PC-9 (cell line): Measurements from ENCODE around the gene MOSPD2. TPM values are rescaled to one million over a fixed set of nuclear protein-coding genes. Genes with fewer than 3 reads are reported as not detected.

Experiments
- BruUV-seq: library from RNA; stranded (reverse); fragments of 400-500 nt; replicated peaks from 2 replicates; lab custom pipeline; 2021; lab: Mats Ljungman, UMichigan
- CTCF ChIA-PET: fragments of 300-600 bp; sonication (Branson Sonifier 250); formaldehyde crosslinking; loops from one replicate; lab custom pipeline; 2022; ENCODE audit warnings: antibody characterized with exemption; lab: Charles Lee
- POLR2A ChIA-PET: fragments of 300-600 bp; sonication (Branson Sonifier 250); formaldehyde crosslinking; loops from one replicate; lab custom pipeline; 2022; ENCODE audit warnings: antibody characterized with exemption; ENCODE audit not compliant: unreplicated experiment; lab: Charles Lee
- DNase-seq, 2 experiments: peaks; one replicate each; pipeline versions ENCODE4 v3.0.0 to v3.0.0-alpha.2; 2015 to 2022; ENCODE audit warnings: mixed read lengths in 1 of 2
- H2AFZ ChIP-seq: fragments of 200-600 bp; sonication (generic); 2 replicates; pipeline ENCODE4 v1.8.1; 2017; ENCODE audit warnings: antibody characterized with exemption
- H3F3A ChIP-seq: fragments of 200-600 bp; sonication (generic); 2 replicates; pipeline ENCODE4 v1.8.1; 2017; ENCODE audit warnings: antibody characterized with exemption, mild to moderate bottlenecking, low read depth; ENCODE audit not compliant: insufficient read depth
- H3K27ac ChIP-seq: fragments of 200-600 bp; sonication (generic); 2 replicates; pipeline ENCODE4 v1.6.1; 2016; ENCODE audit warnings: mixed run types
- H3K27me3 ChIP-seq: fragments of 200-600 bp; sonication (generic); 2 replicates; pipeline ENCODE4 v1.6.1; 2016; ENCODE audit warnings: low read depth, mixed run types; ENCODE audit not compliant: insufficient read depth
- H3K36me3 ChIP-seq: fragments of 200-600 bp; sonication (generic); 2 replicates; pipeline ENCODE4 v1.6.1; 2016; ENCODE audit warnings: low read depth, mixed run types
- H3K4me1 ChIP-seq: fragments of 200-600 bp; sonication (generic); replicated peaks from 2 replicates; pipeline ENCODE4 v1.6.1; 2016; ENCODE audit warnings: mixed run types; ENCODE audit not compliant: insufficient read depth
- H3K4me2 ChIP-seq: fragments of 200-600 bp; sonication (generic); 2 replicates; pipeline ENCODE4 v1.6.1; 2017; ENCODE audit warnings: mixed run types
- H3K4me3 ChIP-seq: fragments of 200-600 bp; sonication (generic); 2 replicates; pipeline ENCODE4 v1.6.1; 2016; ENCODE audit warnings: mixed run types
- H3K79me2 ChIP-seq: fragments of 200-600 bp; sonication (generic); 2 replicates; pipeline ENCODE4 v1.6.1; 2017; ENCODE audit warnings: low read depth, mixed run types
- H3K9me2 ChIP-seq: fragments of 200-600 bp; sonication (generic); 2 replicates; pipeline ENCODE4 v1.8.1; 2017; ENCODE audit warnings: mild to moderate bottlenecking; ENCODE audit not compliant: insufficient read depth
- H3K9me3 ChIP-seq: fragments of 200-600 bp; sonication (generic); 2 replicates; pipeline ENCODE4 v1.8.1; 2016; ENCODE audit warnings: low read depth; ENCODE audit not compliant: insufficient read depth
- H4K20me1 ChIP-seq: fragments of 200-600 bp; sonication (generic); 2 replicates; pipeline ENCODE4 v1.8.1; 2017; ENCODE audit not compliant: insufficient read depth
- CTCF ChIP-seq: fragments of 200-600 bp; sonication (generic); conservative IDR thresholded peaks from 2 replicates; pipeline ENCODE4 v1.6.1; 2017; ENCODE audit warnings: mixed run types, antibody characterized with exemption, mild to moderate bottlenecking, moderate library complexity
- EZH2 ChIP-seq: fragments of 200-600 bp; sonication (generic); IDR thresholded peaks from 2 replicates; pipeline ENCODE4 v1.8.0; 2017; ENCODE audit warnings: antibody characterized with exemption, low read depth
- intact Hi-C: fragments of 100-400 bp; cut with micrococcal nuclease; formaldehyde crosslinking; loops from one replicate; pipeline ENCODE4 v1.10.0; 2022; ENCODE audit not compliant: unreplicated experiment
- total RNA-seq: library from RNA; stranded (reverse); gene quantifications from 2 replicates; pipeline ENCODE4 v1.2.3, GENCODE V29; 2021

MOSPD2 gene
- total RNA-seq, 1 experiment from 2014 or later = 19.4 TPM

- Histone ChIP-seq H3K9me3 (no peaks in the 10 kb centered on the region), H4K20me1 (no peaks in the 10 kb centered on the region), H2AFZ (no peak overlapping the region), H3K4me1 (no peaks in the 10 kb centered on the region), H3K9me2 (no peaks in the 10 kb centered on the region), H3K36me3 (peaks cover 7% of the 10 kb centered on the region), H3K4me2 (no peak overlapping the region), H3K79me2 (no peaks in the 10 kb centered on the region), H3K4me3 (no peak overlapping the region), H3K27me3 (no peaks in the 10 kb centered on the region), H3K27ac (no peak overlapping the region), H3F3A (no peaks in the 10 kb centered on the region)
- ChIA-PET POLR2A (no interaction called here), CTCF (no interaction called here)
- TF ChIP-seq CTCF (no peak), EZH2 (no peak)
- intact Hi-C loops = no loop called here
- no peak for DNase-seq
- no TSS peak for BruUV-seq
Measured at GRCh38 chrX:14915596-14915995, 42.4 kb downstream of the MOSPD2 start.

DNA sequence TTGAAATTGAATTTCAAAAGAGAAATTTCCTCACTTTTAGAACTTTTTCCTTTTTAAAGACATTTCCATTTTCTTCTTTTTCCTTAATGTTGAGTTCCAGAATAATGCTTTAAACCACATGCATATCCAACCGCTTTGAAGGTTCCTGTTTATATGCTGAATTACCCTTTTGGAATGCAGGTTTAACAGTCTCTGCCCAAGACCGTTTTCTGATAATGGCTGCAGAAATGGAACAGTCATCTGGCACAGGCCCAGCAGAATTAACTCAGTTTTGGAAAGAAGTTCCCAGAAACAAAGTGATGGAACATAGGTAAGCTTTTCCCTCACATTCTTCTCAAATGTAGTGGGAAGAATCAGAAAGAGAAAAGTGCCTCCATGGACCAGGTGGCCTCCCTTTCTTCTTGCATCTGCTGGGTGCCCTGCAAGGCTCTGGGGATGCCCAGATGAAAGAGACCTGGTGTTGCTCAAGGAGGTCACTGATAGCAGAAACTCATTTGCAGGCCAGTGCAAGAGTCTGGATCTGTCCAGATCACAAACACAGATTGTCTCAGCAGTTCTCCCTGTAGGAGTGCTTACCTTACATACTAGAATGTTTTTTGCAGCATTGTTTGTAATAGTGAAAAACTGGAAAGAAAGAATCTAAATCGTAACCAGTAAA is 42.9 kb downstream of the MOSPD2 start:
- Histone ChIP-seq H3K9me3 (no peaks in the 10 kb centered on the region), H3K36me3 (peaks cover 4% of the 10 kb centered on the region), H3K27ac (no peak overlapping the region), H3K4me3 (no peak overlapping the region), H3K4me2 (no peak overlapping the region), H3K4me1 (no peaks in the 10 kb centered on the region), H3K27me3 (no peaks in the 10 kb centered on the region), H3K79me2 (no peaks in the 10 kb centered on the region), H3F3A (no peaks in the 10 kb centered on the region), H3K9me2 (no peaks in the 10 kb centered on the region), H4K20me1 (no peaks in the 10 kb centered on the region), H2AFZ (no peak overlapping the region)
- TF ChIP-seq CTCF = no peak
- TF ChIP-seq EZH2 = no peak
- CTCF ChIA-PET = no interaction called here
- no TSS peak for BruUV-seq
- POLR2A ChIA-PET = no interaction called here
- intact Hi-C loops = no loop called here
- DNase-seq = no peak

- no TSS peak for BruUV-seq
- POLR2A ChIA-PET = no interaction called here
Measured at GRCh38 chrX:14919407-14919806, 46.2 kb downstream of the MOSPD2 start.

More at GRCh38 chrX:14919407-14919806, 46.2 kb downstream of the MOSPD2 start:
- CTCF ChIA-PET = no interaction called here
- no peaks in the 10 kb centered on the region for H3K9me3 ChIP-seq
- H2AFZ ChIP-seq = no peak overlapping the region
- intact Hi-C loops = no loop called here
- no peak overlapping the region for H3K4me3 ChIP-seq
- H3K4me2 ChIP-seq = no peak overlapping the region
- no peaks in the 10 kb centered on the region for H3F3A ChIP-seq
- H3K27ac ChIP-seq = no peak overlapping the region
- DNase-seq = no peak
- no peaks in the 10 kb centered on the region for H4K20me1 ChIP-seq
- no peaks in the 10 kb centered on the region for H3K79me2 ChIP-seq
- TF ChIP-seq EZH2 = no peak
- TF ChIP-seq CTCF = no peak
- H3K36me3 ChIP-seq = 0 out of 2 replicates have a peak, but pooled peaks cover under 1% of the 10 kb centered on the region
- no peaks in the 10 kb centered on the region for H3K9me2 ChIP-seq
- H3K27me3 ChIP-seq = no peaks in the 10 kb centered on the region
- no peaks in the 10 kb centered on the region for H3K4me1 ChIP-seq
